PC-9 (cell line): ENCODE results near the gene ST3GAL6.

Experiments
- EZH2 ChIP-seq: fragments of 200-600 bp; sonication (generic); IDR thresholded peaks from 2 replicates; pipeline ENCODE4 v1.8.0; 2017; ENCODE audit warnings: antibody characterized with exemption, low read depth
- TF ChIP-seq, protein P1 (sequence below): fragments of 200-600 bp; sonication (generic); conservative IDR thresholded peaks from 2 replicates; pipeline ENCODE4 v1.6.1; 2017; ENCODE audit warnings: mixed run types, antibody characterized with exemption, mild to moderate bottlenecking, moderate library complexity

GRCh38 chr3:98745718-98746117 lies 17.4 kb upstream of the ST3GAL6 start:
- TF ChIP-seq, protein P1, sequence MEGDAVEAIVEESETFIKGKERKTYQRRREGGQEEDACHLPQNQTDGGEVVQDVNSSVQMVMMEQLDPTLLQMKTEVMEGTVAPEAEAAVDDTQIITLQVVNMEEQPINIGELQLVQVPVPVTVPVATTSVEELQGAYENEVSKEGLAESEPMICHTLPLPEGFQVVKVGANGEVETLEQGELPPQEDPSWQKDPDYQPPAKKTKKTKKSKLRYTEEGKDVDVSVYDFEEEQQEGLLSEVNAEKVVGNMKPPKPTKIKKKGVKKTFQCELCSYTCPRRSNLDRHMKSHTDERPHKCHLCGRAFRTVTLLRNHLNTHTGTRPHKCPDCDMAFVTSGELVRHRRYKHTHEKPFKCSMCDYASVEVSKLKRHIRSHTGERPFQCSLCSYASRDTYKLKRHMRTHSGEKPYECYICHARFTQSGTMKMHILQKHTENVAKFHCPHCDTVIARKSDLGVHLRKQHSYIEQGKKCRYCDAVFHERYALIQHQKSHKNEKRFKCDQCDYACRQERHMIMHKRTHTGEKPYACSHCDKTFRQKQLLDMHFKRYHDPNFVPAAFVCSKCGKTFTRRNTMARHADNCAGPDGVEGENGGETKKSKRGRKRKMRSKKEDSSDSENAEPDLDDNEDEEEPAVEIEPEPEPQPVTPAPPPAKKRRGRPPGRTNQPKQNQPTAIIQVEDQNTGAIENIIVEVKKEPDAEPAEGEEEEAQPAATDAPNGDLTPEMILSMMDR: no peak
- no peak for TF ChIP-seq EZH2
